Measurements from ENCODE around the gene XRCC3.
"Not testable (repeated sequence)": the region's sequence is repeated elsewhere in the genome, so short reads cannot be mapped to it uniquely, and the experiment has no call there.

Gene XRCC3

GRCh38 chr14:103695296-103696069, 19.8 kb downstream of the XRCC3 start:
- no peak for DNase-seq (ENCODE audit: low read depth in 2 of 3, low spot score in 1 of 3)

GRCh38 chr14:103694572-103695026, 20.7 kb downstream of the XRCC3 start:
- DNase-seq (ENCODE audit: low read depth in 2 of 3, low spot score in 1 of 3): no peak

DNA sequence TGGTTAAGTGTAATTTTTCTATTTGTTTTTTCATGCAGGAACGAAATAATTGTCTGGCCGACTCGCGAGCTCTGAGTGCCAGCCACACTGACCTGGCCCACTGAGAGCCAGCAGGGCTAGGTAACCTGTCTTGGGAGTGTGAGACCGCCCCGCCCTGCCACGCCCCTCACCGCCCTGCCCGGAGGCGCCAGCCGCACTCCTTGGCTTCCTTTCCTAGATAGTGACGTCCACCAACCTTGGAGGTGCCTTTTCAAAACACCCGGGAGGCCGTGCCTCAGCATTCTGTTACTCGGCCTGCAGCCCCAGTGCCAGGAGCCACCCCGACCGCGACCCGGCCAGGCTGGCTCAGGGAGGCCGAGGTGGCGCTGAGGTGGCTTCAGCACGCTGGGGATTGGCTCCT, 21.7 kb downstream of the XRCC3 start:
- no peak for DNase-seq (ENCODE audit: low read depth in 2 of 3, low spot score in 1 of 3)

- DNase-seq (ENCODE audit: low read depth in 2 of 3, low spot score in 1 of 3): no peak
Observed at GRCh38 chr14:103692871-103693270, 22.4 kb downstream of the XRCC3 start.

- no peak for DNase-seq (ENCODE audit: low read depth in 2 of 3, low spot score in 1 of 3)
Observed at GRCh38 chr14:103692159-103692558, 23.1 kb downstream of the XRCC3 start.

- DNase-seq (ENCODE audit: low read depth in 2 of 3, low spot score in 1 of 3): not testable (repeated sequence)
Observed at GRCh38 chr14:103691655-103692054, 23.6 kb downstream of the XRCC3 start.

DNA sequence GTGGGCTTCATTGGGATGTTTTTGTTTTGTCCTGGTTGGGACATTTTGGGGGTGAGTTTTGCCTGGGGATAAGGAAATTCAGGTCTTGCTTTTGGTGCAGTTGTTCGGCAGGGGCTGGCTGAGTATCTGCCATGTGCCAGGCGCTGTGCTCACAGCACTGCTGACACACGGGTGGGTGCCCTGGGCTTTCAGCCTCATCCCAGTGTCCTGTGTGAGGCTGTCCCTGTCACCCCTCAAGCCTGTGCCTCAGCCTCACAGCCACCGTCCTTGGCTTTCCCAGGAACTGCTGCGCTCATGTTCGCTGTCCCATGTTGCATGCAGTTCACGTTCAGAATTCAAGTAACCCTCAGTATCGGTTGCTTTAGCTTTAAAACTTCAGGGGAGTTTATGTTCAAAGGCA, 24.9 kb downstream of the XRCC3 start:
- no peak for DNase-seq (ENCODE audit: low read depth in 2 of 3, low spot score in 1 of 3)

DNA sequence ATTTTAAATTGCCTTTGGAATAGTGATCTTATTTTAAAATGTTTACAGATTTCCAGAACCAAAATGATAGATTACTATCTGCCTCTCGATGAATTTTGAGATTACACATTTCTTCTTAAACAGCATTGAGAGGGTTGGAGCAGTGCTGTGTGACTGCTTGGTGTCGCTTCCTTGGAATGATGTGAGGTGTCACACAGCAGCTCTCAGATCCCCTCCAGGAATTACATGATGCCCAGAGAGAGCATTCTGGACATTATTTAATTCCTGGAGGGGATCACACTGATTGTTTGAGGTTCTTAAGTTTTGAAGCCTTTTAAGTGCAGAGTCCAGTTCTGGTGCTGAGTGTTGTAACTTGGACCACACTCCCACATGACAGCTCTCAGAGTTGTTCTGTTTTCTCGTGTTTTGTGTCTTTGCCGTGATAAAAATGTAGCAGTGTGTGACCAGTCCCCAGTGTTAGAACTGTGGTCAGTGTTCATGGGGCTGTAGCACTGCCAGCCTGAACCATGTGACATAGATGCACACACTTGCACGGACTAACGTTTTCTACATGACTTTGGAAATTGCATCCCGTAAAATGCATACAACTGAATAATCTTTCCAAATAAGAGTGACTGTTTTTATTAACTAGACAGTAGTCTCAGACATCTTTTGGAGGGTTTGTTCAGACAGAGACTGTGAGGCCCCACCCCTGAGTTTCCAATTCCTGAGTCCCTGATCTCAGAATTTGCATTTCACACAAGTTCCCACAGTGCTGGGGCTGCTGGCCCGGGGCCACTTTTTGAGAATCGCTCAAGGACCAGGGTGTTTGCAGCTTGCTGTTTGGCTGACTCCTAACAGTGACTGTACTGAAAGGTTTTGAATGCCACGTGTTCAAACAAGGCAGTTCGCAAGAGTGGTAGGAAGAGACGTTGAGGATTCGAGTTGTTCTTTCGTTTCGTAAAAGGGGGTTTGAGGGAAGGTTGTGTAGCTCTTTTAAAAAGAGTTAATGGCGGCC, 26.0 kb downstream of the XRCC3 start:
- DNase-seq (ENCODE audit: low read depth in 2 of 3, low spot score in 1 of 3): no peak

DNA sequence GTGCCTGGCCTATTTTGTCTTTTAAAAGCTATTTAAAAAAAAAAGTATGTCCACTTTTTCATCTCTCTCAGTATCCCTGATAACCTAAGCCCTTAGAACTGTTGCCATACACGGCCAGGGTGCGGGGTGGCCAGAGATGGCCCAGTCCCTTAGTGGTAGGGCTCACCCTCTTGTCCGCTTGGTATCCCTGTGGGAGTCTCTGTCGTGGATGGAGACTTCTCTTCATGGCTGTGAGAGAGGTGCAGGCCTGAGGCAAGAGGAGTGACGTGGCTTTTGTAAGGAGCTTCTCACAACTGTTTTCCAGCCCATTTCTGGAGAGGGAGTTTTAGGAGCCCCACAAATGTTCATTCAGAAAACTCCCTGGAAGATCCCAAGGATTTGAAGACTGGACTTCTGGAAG, 26.8 kb downstream of the XRCC3 start:
- DNase-seq (ENCODE audit: low read depth in 2 of 3, low spot score in 1 of 3): no peak

GRCh38 chr14:103687712-103688111, 27.5 kb downstream of the XRCC3 start:
- DNase-seq (ENCODE audit: low read depth in 2 of 3, low spot score in 1 of 3): no peak

- DNase-seq (ENCODE audit: low read depth in 2 of 3, low spot score in 1 of 3): no peak
Observed at GRCh38 chr14:103686831-103687485, 28.3 kb downstream of the XRCC3 start.

DNA sequence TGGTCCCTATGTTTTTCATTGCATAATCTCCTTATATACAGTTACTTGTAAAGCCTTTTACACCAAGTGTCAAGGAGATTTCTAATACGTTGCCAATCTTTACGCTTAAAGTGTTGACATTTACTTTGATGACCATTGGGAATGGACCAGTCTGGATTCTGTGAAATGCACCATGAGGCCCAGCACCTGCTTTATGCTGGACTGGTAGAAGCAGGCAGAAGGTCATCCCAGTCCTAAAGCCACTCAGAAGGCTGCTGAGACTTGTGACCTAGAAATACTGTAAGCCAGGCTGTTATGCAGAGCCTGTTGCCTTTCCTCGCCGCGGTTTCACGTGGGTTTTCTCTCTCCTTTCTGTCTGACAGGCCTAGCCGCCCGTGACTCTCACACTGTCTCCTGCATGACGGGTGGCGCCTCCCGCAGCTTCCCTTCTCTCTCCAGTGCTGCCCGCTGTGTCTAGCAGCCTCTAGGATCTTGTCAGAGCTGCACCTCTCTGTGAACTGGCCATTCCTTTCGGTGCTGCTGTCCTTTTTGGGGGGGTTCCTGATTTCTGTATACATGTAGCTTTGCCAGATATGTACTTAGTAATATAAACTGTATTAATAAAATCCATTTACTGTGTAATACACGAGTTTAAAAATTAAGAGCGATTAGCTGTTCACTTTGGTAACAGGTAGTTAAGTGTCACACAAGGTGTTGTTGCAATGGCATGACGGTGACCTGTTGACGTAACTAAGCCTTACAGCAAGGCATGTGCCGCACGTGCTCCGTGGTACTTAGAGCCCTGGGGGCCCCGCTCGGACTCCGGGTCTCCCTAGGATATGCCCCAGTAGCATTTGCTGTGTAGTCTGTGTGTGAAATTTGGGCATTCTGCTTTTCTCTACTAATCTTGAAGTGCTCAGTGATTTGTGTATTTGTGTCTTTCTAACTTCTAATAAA, 29.7 kb downstream of the XRCC3 start:
- DNase-seq (ENCODE audit: low read depth in 2 of 3, low spot score in 1 of 3): no peak

DNA sequence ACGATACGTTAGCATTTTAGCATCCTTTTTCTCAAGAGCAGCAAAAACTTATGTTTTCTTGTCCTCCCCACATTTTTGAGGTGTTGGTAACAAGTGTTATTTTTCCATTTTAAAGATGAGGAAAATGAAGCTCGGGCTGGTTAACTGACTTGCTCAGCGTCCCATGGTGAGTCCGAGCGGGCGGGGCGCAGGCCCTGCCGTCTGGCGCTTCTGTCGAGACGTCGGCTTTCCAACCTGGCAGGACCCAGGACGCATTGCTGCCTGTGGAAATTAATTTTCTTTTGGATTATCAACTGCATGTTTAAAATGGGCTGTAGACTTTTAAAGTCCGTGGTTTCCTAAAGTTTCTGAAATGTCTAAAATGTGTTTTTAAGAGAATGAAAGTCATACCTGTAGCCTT, 30.4 kb downstream of the XRCC3 start:
- DNase-seq (ENCODE audit: low read depth in 2 of 3, low spot score in 1 of 3): no peak

DNA sequence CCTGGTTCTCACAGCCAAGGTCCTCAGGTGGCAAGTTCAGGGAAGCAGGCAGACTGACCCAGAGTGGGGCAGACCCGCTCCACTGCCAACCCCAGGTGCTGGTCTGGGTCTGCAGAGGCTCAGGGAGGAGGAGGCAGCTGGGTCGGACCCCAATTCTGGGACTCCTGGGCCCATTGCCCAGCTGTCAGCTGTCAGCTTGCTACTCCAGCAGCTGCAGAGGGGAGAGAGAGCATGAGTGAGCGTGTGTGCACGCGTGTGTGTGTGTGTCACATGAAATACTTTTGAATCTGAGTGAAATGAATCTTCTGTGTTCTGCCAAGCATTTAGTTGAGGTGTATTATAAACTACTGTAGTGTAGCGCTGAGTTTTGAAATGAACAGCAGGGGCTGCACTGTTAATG, 30.8 kb downstream of the XRCC3 start:
- no peak for DNase-seq (ENCODE audit: low read depth in 2 of 3, low spot score in 1 of 3)

GRCh38 chr14:103683139-103683538, 32.1 kb downstream of the XRCC3 start:
- DNase-seq (ENCODE audit: low read depth in 2 of 3, low spot score in 1 of 3): no peak

GRCh38 chr14:103680491-103681231, 34.6 kb downstream of the XRCC3 start:
- DNase-seq (ENCODE audit: low read depth in 2 of 3, low spot score in 1 of 3): no peak

DNA sequence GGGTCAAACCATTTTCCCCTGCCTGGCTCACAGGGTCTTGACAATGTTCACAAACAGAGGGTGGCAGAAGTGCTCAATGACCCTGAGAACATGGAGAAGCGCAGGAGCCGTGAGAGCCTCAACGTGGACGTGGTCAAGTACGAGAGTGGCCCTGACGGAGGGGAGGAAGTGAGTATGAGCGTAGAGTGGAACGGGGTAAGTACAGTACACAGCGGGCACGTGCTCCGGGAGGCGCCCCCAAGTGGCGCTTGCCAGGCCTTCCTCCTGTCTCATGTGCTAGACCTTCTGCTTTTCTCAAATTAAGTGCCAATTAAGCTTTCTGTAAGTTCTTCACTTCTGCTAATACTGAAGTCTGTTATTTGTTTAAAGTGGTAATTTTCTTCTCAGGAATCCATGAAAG, 35.9 kb downstream of the XRCC3 start:
- DNase-seq (ENCODE audit: low read depth in 2 of 3, low spot score in 1 of 3): peak in 2 of 3 donors; percentile 14 to 29

- DNase-seq (ENCODE audit: low read depth in 2 of 3, low spot score in 1 of 3): no peak
Observed at GRCh38 chr14:103676881-103677675, 38.2 kb downstream of the XRCC3 start.

DNA sequence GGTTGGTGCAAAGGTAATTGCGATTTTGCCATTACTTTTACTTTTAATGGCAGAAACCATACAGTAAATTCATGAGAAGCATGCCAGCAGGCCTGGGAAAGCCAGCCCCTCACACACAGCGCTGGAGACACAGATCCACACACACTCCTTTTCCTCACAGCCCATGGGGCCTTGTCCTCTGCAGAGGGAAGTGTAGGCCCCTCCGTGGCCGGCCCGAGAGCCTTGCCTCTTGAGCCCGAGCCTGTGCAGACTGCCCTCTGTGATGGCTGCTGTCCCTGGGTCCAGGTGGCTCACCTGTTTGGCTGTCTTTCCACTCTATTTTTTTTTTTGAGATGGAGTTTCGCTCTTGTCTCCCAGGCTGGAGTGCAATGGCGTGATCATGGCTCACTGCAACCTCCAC, 39.3 kb downstream of the XRCC3 start:
- DNase-seq (ENCODE audit: low read depth in 2 of 3, low spot score in 1 of 3): no peak

Measured in stimulated activated CD4-positive, alpha-beta T cell treated with anti-CD3 and anti-CD28 coated beads, Interleukin-12 subunit alpha, Interleukin-12 subunit beta, amount 100 ng/mL, for 48 hours (primary cell).